HFFc6 (cell line): ENCODE results near the gene NUDT1. TPM values are rescaled to one million over a fixed set of nuclear protein-coding genes. Genes with fewer than 3 reads are reported as not detected.

Experiments used
- DNase-seq: peaks from one replicate; pipeline ENCODE4 v3.0.0-alpha.2; 2018
- H3K27ac Mint-ChIP-seq: 2 replicates; pipeline ENCODE4 v1.8.0; 2020; ENCODE audit warnings: mild to moderate bottlenecking, mixed read lengths
- H3K27me3 Mint-ChIP-seq: 2 replicates; pipeline ENCODE4 v1.8.0; 2021; ENCODE audit warnings: mild to moderate bottlenecking, moderate library complexity, mixed read lengths; ENCODE audit not compliant: insufficient read depth
- H3K36me3 Mint-ChIP-seq: 2 replicates; pipeline ENCODE4 v1.8.0; 2021; ENCODE audit warnings: low read depth, mixed read lengths
- H3K4me1 Mint-ChIP-seq: 2 replicates; pipeline ENCODE4 v1.8.0; 2020; ENCODE audit warnings: low read depth, mixed read lengths
- H3K4me3 Mint-ChIP-seq: 2 replicates; pipeline ENCODE4 v1.8.0; 2020; ENCODE audit warnings: mild to moderate bottlenecking, moderate library complexity, mixed read lengths
- H3K9me3 Mint-ChIP-seq: 2 replicates; pipeline ENCODE4 v1.8.0; 2020; ENCODE audit warnings: mild to moderate bottlenecking, mixed read lengths
- total RNA-seq, 6 experiments: library from RNA; stranded (reverse); fragmentation: NEBNext Ultra II Directional; extraction: Animal tissue kit (Norgen Biotek cat#: 25700); gene quantifications; 2 replicates in 1 of 6; 3 replicates in 5 of 6; pipeline ENCODE4 v1.2.3, GENCODE V29; 2021
- TF ChIP-seq, protein P1 (sequence below): fragments of 200-600 bp; sonication (generic); IDR thresholded peaks from 2 replicates; pipeline ENCODE4 v1.5.0; 2021; ENCODE audit warnings: antibody characterized with exemption, mild to moderate bottlenecking

NUDT1 gene
- total RNA-seq, 6 experiments from 2014 or later, result 35.6 to 57.6 (median 45.9) TPM

DNA sequence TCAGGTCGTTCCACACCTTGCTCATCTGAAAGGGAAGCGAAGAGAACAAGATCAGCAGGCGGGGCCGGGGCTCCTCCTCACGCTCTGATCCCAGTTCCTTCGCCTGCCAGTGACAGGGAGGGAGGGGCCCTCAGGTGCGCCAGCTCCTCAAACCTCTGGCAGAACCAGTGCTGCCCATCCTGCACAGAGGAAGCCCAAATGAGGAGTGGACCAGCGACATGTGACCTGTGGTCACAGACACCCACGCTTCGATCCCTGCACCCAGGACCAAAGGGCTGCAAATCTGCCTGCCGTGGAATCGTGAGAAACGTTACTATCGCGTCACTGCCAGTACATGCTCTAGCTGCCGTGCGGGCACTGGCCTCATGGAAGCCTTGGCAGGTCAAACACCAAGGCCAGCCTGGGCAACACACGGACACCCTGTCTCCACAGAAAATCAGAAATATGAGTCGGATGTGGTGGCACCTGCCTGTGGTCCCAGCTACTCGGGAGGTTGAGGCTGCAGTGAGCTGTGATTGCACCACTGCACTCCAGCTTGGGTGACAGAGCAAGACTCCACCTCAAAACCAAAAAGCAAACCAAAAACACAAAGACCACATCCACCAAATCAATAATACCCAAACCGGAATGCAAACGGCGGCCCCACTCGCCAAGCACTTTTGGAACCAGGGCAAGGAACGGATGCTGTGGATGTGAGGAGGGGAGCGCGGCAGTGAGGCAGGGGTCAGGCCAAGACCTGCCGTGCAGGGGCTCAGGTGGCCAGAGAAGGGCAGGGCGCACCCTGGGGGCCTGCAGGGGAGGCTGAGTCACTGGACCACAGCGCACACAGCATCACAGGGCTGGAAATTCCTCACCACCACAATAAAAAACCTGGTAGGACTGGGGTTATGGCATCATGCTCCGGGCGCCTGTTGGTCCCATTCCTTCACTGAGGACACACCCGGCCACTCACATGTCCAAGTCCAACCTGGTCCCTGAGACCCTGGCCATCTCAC is 13.4 kb downstream of the NUDT1 start:
- no peak for DNase-seq
- Mint-ChIP-seq H3K9me3 (no peaks in the 10 kb centered on the region), H3K4me3 (no peak overlapping the region), H3K27me3 (no peaks in the 10 kb centered on the region), H3K27ac (no peak overlapping the region), H3K36me3 (peaks cover 8% of the 10 kb centered on the region; the same call in 1 of the 2 replicates), H3K4me1 (no peaks in the 10 kb centered on the region)
- TF ChIP-seq, protein P1, sequence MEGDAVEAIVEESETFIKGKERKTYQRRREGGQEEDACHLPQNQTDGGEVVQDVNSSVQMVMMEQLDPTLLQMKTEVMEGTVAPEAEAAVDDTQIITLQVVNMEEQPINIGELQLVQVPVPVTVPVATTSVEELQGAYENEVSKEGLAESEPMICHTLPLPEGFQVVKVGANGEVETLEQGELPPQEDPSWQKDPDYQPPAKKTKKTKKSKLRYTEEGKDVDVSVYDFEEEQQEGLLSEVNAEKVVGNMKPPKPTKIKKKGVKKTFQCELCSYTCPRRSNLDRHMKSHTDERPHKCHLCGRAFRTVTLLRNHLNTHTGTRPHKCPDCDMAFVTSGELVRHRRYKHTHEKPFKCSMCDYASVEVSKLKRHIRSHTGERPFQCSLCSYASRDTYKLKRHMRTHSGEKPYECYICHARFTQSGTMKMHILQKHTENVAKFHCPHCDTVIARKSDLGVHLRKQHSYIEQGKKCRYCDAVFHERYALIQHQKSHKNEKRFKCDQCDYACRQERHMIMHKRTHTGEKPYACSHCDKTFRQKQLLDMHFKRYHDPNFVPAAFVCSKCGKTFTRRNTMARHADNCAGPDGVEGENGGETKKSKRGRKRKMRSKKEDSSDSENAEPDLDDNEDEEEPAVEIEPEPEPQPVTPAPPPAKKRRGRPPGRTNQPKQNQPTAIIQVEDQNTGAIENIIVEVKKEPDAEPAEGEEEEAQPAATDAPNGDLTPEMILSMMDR, result no peak

DNA sequence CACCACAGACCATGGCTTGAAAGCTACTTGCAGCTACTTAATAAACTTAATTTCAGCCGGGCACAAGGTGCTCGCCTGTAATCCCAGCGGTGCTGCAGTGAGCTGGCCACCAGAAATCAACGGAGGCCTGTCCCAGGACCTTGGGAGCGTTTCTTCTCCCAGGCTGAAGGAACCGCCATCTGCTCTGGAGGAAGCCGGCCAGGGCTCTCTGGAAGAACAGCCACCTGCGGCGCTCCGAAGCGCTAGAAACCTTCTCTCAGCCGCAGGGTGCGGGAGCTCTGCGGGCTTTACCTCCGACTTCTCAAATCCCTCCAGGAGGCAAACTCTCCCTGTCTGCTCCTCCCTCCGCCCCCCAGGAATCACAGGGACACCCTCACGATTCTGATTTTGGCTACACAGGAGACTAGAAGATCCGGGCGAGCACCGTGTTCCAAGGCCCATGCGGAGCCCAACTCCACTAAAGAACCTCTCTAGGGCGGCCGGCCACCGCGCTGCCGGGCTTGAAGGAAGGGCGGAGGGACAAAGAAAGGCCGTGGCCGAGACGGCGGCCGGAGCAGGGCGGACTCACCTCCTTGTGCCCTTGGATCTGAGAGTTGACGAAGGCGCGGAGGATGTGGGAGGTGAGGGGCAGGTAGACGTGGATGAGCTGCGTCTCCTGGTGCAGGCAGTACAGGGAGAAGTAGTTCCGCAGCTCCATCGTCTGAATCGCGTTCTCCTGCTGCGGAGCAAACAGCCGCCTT is 14.4 kb downstream of the NUDT1 start:
- H3K36me3 Mint-ChIP-seq, result peaks cover 8% of the 10 kb centered on the region; the same call in 1 of the 2 replicates
- no peaks in the 10 kb centered on the region for H3K4me1 Mint-ChIP-seq
- no peak overlapping the region for H3K27ac Mint-ChIP-seq
- no peak overlapping the region for H3K4me3 Mint-ChIP-seq
- no peaks in the 10 kb centered on the region for H3K27me3 Mint-ChIP-seq
- no peak for DNase-seq
- TF ChIP-seq, protein P1, result no peak
- H3K9me3 Mint-ChIP-seq, result no peaks in the 10 kb centered on the region

DNA sequence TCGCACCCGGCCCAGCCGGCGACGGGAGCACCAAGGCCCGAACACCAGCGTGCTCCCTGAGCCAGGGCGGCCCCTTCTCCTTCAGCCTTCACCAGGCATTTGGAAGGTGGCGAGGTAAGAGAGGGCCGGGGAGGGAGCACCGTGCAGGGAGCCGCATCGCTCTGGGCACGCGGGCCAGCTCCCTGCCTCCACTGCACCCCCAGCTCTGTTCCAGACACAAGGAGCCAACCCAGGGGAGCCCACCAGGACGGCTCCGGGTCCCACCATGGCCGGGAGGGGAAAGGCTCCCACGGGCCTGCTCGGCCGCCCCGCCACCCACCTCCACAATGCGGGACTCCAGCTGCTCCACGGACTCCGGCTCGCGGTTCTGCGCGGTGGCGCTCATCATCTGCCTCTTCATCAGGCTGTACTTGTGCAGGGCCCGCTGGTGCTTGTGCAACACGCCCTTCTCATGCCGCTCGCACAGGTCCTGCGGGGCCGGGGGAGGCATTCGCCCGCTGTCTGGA is 15.1 kb downstream of the NUDT1 start:
- Mint-ChIP-seq H3K27ac (no peak overlapping the region), H3K4me1 (no peaks in the 10 kb centered on the region), H3K27me3 (no peaks in the 10 kb centered on the region), H3K9me3 (no peaks in the 10 kb centered on the region), H3K4me3 (no peak overlapping the region), H3K36me3 (peaks cover 8% of the 10 kb centered on the region; the same call in 1 of the 2 replicates)
- no peak for DNase-seq
- TF ChIP-seq, protein P1, result no peak

DNA sequence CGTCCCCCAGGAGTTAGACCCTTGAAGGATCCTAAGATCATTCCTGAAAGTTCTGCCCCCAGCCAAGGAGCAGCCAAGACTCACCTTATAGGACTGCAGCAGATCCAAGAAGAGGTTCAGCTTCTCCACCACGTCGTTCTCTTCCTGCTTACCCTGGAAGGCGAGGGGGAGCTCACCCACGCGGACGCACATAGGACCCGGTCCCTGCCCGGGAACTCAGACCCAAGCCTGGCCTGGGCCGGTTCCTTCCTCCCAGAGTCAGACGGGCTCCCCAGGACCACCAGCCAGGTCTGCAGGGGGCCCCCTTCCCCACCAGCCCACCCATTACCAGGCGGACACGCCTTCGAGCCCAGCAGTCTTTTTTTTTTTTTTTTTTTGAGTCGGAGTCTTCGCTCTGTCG is 15.6 kb downstream of the NUDT1 start:
- DNase-seq, result no peak
- no peaks in the 10 kb centered on the region for H3K9me3 Mint-ChIP-seq
- peaks cover 8% of the 10 kb centered on the region; the same call in 1 of the 2 replicates for H3K36me3 Mint-ChIP-seq
- H3K4me3 Mint-ChIP-seq, result no peak overlapping the region
- no peaks in the 10 kb centered on the region for H3K27me3 Mint-ChIP-seq
- H3K27ac Mint-ChIP-seq, result no peak overlapping the region
- TF ChIP-seq, protein P1, result no peak
- H3K4me1 Mint-ChIP-seq, result no peaks in the 10 kb centered on the region

DNA sequence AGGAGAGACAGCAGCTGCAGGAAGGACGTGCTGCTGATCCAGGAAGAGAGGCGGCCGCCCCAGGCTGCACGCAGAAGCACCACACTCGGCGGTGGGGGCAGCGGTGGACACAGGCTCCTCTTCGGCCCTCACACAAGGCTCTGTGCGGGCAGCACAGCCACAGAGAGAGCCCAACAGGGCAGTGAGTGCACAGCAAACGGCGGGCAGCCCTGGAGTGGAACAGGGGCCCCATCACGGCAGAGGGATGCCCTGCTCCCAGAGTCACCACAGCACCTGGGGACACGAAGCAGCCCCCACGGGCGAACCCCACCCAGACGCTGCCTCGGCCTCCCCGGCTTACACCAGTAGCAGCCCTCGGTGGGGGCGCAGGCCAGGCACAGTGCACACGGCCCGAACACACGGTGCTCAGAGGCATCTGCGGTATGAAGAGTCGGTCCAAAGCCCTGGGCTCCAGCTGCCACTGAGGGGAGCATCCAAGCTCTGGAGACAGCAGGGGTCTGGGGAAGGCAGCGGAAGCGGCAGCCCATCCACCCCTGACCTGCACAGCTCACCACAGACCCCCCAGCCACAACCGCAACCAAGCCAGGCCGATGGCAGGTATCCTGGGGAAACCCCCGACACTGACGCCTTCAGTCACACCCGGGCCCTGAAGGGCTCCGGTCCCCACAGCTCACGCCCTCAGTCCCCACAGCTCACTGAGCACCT is 16.8 kb downstream of the NUDT1 start:
- Mint-ChIP-seq H3K36me3 (peaks cover 8% of the 10 kb centered on the region; the same call in 1 of the 2 replicates), H3K9me3 (no peaks in the 10 kb centered on the region), H3K4me1 (no peaks in the 10 kb centered on the region), H3K4me3 (no peak overlapping the region), H3K27ac (no peak overlapping the region), H3K27me3 (no peaks in the 10 kb centered on the region)
- TF ChIP-seq, protein P1, result no peak
- no peak for DNase-seq
